ENCODE results near the gene WASF2. TPM values are rescaled to one million over a fixed set of nuclear protein-coding genes. Genes with fewer than 3 reads are reported as not detected.

The WASF2 gene
- total and polyA plus RNA-seq, 4 experiments from 2014 or later: 31.6 to 164 (median 122) TPM

- peak overlapping the region; percentile 16 for H3K27ac ChIP-seq (ENCODE audit: low read depth, low read length)
- intact Hi-C loops (cut with micrococcal nuclease): no loop called here
- no peaks in the 10 kb centered on the region for H3K27me3 Mint-ChIP-seq
- H3K36me3 Mint-ChIP-seq: peaks cover 24 to 34% of the 10 kb centered on the region in 2 donors
- H3K4me3 Mint-ChIP-seq: peak overlapping the region; percentile 72 to 92 (median 79)
- H3K36me3 ChIP-seq (ENCODE audit: insufficient read depth, low read length): peaks cover 8% of the 10 kb centered on the region
- peaks cover 49 to 73% (median 61%) of the 10 kb centered on the region in 4 donors for H3K4me1 Mint-ChIP-seq
- CTCF ChIA-PET (ENCODE audit: partially characterized antibody): interaction anchor here (1.0 to 3.4 kb wide), 5 partner anchors 10 to 178 kb away, joined by 3 to 10 read pairs (median 3); no protein-coding TSS in a partner anchor
- H3K27me3 ChIP-seq (ENCODE audit: insufficient read depth, low read length): no peaks in the 10 kb centered on the region
- no peaks in the 10 kb centered on the region for H3K9me3 Mint-ChIP-seq
- DNase-seq: no peak
- POLR2A ChIA-PET (ENCODE audit: partially characterized antibody): interaction anchor here (1.1 kb wide), 1 partner anchor 11 kb away, joined by 4 read pairs; no protein-coding TSS in a partner anchor
- peak overlapping the region; percentile 79 to 94 (median 89) for H3K27ac Mint-ChIP-seq
- H3K9me3 ChIP-seq (ENCODE audit: control insufficient read depth in 1 of 2, low read length in 2 of 2): no peaks in the 10 kb centered on the region
- H3K4me3 ChIP-seq (ENCODE audit: low read length in 2 of 2): peak overlapping the region in 1 of 2 donors; percentile 2
- peaks cover 83% of the 10 kb centered on the region for H3K4me1 ChIP-seq (ENCODE audit: insufficient read depth, low read length)
Measured at GRCh38 chr1:27427816-27428315, 62.1 kb downstream of the WASF2 start.

GRCh38 chr1:27427329-27427728 is 62.6 kb downstream of the WASF2 start:
- CTCF ChIA-PET (ENCODE audit: partially characterized antibody): interaction anchor here (1.0 to 3.4 kb wide), 5 partner anchors 9 to 178 kb away, joined by 3 to 10 read pairs (median 3); no protein-coding TSS in a partner anchor

GRCh38 chr1:27423709-27424108 is 66.3 kb downstream of the WASF2 start:
- H3K27ac ChIP-seq (ENCODE audit: low read depth, low read length): no peak overlapping the region
- peaks cover 81% of the 10 kb centered on the region for H3K4me1 ChIP-seq (ENCODE audit: insufficient read depth, low read length)
- Mint-ChIP-seq H3K4me1 (peaks cover 41 to 67% (median 52%) of the 10 kb centered on the region in 4 donors), H3K9me3 (no peaks in the 10 kb centered on the region), H3K36me3 (peaks cover 28 to 41% of the 10 kb centered on the region in 2 donors), H3K27me3 (no peaks in the 10 kb centered on the region), H3K4me3 (no peak overlapping the region), H3K27ac (peak overlapping the region in 6 of 7 donors; percentile 36 to 83 (median 70))
- H3K36me3 ChIP-seq (ENCODE audit: insufficient read depth, low read length): peaks cover 8% of the 10 kb centered on the region
- no peaks in the 10 kb centered on the region for H3K9me3 ChIP-seq (ENCODE audit: control insufficient read depth in 1 of 2, low read length in 2 of 2)
- DNase-seq: no peak
- no peak overlapping the region for H3K4me3 ChIP-seq (ENCODE audit: low read length in 2 of 2)
- H3K27me3 ChIP-seq (ENCODE audit: insufficient read depth, low read length): no peaks in the 10 kb centered on the region
- ChIA-PET POLR2A (ENCODE audit: partially characterized antibody) (interaction anchor here (0.5 to 1.9 kb wide), 3 partner anchors 67 to 246 kb away, joined by 3 to 5 read pairs (median 4); partner anchors contain the start of gene WASF2), CTCF (ENCODE audit: partially characterized antibody) (interaction anchor here (1.0 to 1.6 kb wide), 3 partner anchors 12 to 129 kb away, joined by 3 to 6 read pairs (median 5); no protein-coding TSS in a partner anchor)
- intact Hi-C loops (cut with micrococcal nuclease): no loop called here

More at GRCh38 chr1:27427329-27427728, 62.6 kb downstream of the WASF2 start:
- H3K27me3 Mint-ChIP-seq: no peaks in the 10 kb centered on the region
- POLR2A ChIA-PET (ENCODE audit: partially characterized antibody): no interaction called here
- Histone ChIP-seq H3K9me3 (ENCODE audit: control insufficient read depth in 1 of 2, low read length in 2 of 2) (no peaks in the 10 kb centered on the region), H3K4me3 (ENCODE audit: low read length in 2 of 2) (no peak overlapping the region), H3K4me1 (ENCODE audit: insufficient read depth, low read length) (peaks cover 83% of the 10 kb centered on the region), H3K36me3 (ENCODE audit: insufficient read depth, low read length) (peaks cover 8% of the 10 kb centered on the region), H3K27me3 (ENCODE audit: insufficient read depth, low read length) (no peaks in the 10 kb centered on the region), H3K27ac (ENCODE audit: low read depth, low read length) (no peak overlapping the region)
- DNase-seq: no peak
- peaks cover 52 to 77% (median 65%) of the 10 kb centered on the region in 4 donors for H3K4me1 Mint-ChIP-seq
- H3K36me3 Mint-ChIP-seq: peaks cover 24 to 36% of the 10 kb centered on the region in 2 donors
- intact Hi-C loops (cut with micrococcal nuclease): no loop called here
- H3K4me3 Mint-ChIP-seq: peak overlapping the region in 5 of 8 donors; percentile 22 to 86 (median 79)
- no peaks in the 10 kb centered on the region for H3K9me3 Mint-ChIP-seq
- peak overlapping the region; percentile 25 to 94 (median 84) for H3K27ac Mint-ChIP-seq

GRCh38 chr1:27418326-27419185 is 71.4 kb downstream of the WASF2 start:
- Mint-ChIP-seq H3K27ac (peak overlapping the region; percentile 82 to 91 (median 87)), H3K9me3 (no peaks in the 10 kb centered on the region), H3K4me3 (peak overlapping the region in 4 of 8 donors; percentile 21 to 70 (median 38)), H3K36me3 (peaks cover 38 to 61% of the 10 kb centered on the region in 2 donors), H3K27me3 (no peaks in the 10 kb centered on the region), H3K4me1 (peaks cover 26 to 54% (median 38%) of the 10 kb centered on the region in 4 donors)
- peak in 2 of 5 donors; percentile 27 to 71 for DNase-seq
- peaks cover 46% of the 10 kb centered on the region for H3K36me3 ChIP-seq (ENCODE audit: insufficient read depth, low read length)
- no peaks in the 10 kb centered on the region for H3K27me3 ChIP-seq (ENCODE audit: insufficient read depth, low read length)
- H3K27ac ChIP-seq (ENCODE audit: low read depth, low read length): peak overlapping the region; percentile 4
- ChIA-PET CTCF (ENCODE audit: partially characterized antibody) (interaction anchor here (0.8 to 2.3 kb wide), 6 partner anchors 9 to 189 kb away, joined by 3 to 7 read pairs (median 4); no protein-coding TSS in a partner anchor), POLR2A (ENCODE audit: partially characterized antibody) (interaction anchor here (1.2 to 1.4 kb wide), 2 partner anchors 11 to 18 kb away, joined by 3 to 4 read pairs; no protein-coding TSS in a partner anchor)
- peaks cover 57% of the 10 kb centered on the region for H3K4me1 ChIP-seq (ENCODE audit: insufficient read depth, low read length)
- no peaks in the 10 kb centered on the region for H3K9me3 ChIP-seq (ENCODE audit: control insufficient read depth in 1 of 2, low read length in 2 of 2)
- no peak overlapping the region for H3K4me3 ChIP-seq (ENCODE audit: low read length in 2 of 2)
- intact Hi-C loops (cut with micrococcal nuclease): loop anchor here (5.0 kb wide), 1 partner anchor 104 kb away; no protein-coding TSS in a partner anchor

- Histone ChIP-seq H3K4me3 (ENCODE audit: low read length in 2 of 2) (no peak overlapping the region), H3K4me1 (ENCODE audit: insufficient read depth, low read length) (peaks cover 52% of the 10 kb centered on the region), H3K9me3 (ENCODE audit: control insufficient read depth in 1 of 2, low read length in 2 of 2) (no peaks in the 10 kb centered on the region), H3K27ac (ENCODE audit: low read depth, low read length) (no peak overlapping the region), H3K27me3 (ENCODE audit: insufficient read depth, low read length) (no peaks in the 10 kb centered on the region), H3K36me3 (ENCODE audit: insufficient read depth, low read length) (peaks cover 55% of the 10 kb centered on the region)
- H3K27me3 Mint-ChIP-seq: no peaks in the 10 kb centered on the region
- no peak overlapping the region for H3K4me3 Mint-ChIP-seq
- no peaks in the 10 kb centered on the region for H3K9me3 Mint-ChIP-seq
- intact Hi-C loops (cut with micrococcal nuclease): loop anchor here (2.0 to 5.0 kb wide), 3 partner anchors 105 to 245 kb away; no protein-coding TSS in a partner anchor
- H3K27ac Mint-ChIP-seq: peak overlapping the region in 5 of 7 donors; percentile 61 to 91 (median 86)
- peaks cover 47 to 69% of the 10 kb centered on the region in 2 donors for H3K36me3 Mint-ChIP-seq
- DNase-seq: no peak
- ChIA-PET POLR2A (ENCODE audit: partially characterized antibody) (interaction anchor here (1.2 kb wide), 1 partner anchor 12 kb away, joined by 3 read pairs; no protein-coding TSS in a partner anchor), CTCF (ENCODE audit: partially characterized antibody) (interaction anchor here (1.2 to 3.3 kb wide), 3 partner anchors 10 to 190 kb away, joined by 3 to 17 read pairs (median 7); no protein-coding TSS in a partner anchor)
- H3K4me1 Mint-ChIP-seq: peaks cover 25 to 52% (median 38%) of the 10 kb centered on the region in 4 donors
Measured at GRCh38 chr1:27417713-27418112, 72.3 kb downstream of the WASF2 start.

- H3K27ac Mint-ChIP-seq: peak overlapping the region; percentile 29 to 75 (median 42)
- H3K27me3 Mint-ChIP-seq: no peaks in the 10 kb centered on the region
- Histone ChIP-seq H3K36me3 (ENCODE audit: insufficient read depth, low read length) (peaks cover 65% of the 10 kb centered on the region), H3K9me3 (ENCODE audit: control insufficient read depth in 1 of 2, low read length in 2 of 2) (no peaks in the 10 kb centered on the region), H3K4me3 (ENCODE audit: low read length in 2 of 2) (no peak overlapping the region), H3K27me3 (ENCODE audit: insufficient read depth, low read length) (no peaks in the 10 kb centered on the region), H3K27ac (ENCODE audit: low read depth, low read length) (no peak overlapping the region), H3K4me1 (ENCODE audit: insufficient read depth, low read length) (peaks cover 42% of the 10 kb centered on the region)
- H3K9me3 Mint-ChIP-seq: no peaks in the 10 kb centered on the region
- intact Hi-C loops (cut with micrococcal nuclease): loop anchor here (2.0 to 5.0 kb wide), 3 partner anchors 106 to 246 kb away; no protein-coding TSS in a partner anchor
- ChIA-PET POLR2A (ENCODE audit: partially characterized antibody) (interaction anchor here (0.6 to 2.6 kb wide), 7 partner anchors 12 to 246 kb away, joined by 3 to 7 read pairs (median 4); partner anchors contain the start of gene WASF2), CTCF (ENCODE audit: partially characterized antibody) (interaction anchor here (0.6 to 3.3 kb wide), 25 partner anchors 12 to 253 kb away, joined by 3 to 21 read pairs (median 4); partner anchors contain the start of genes AHDC1, MAP3K6 and WASF2)
- H3K4me1 Mint-ChIP-seq: peaks cover 19 to 42% (median 30%) of the 10 kb centered on the region in 4 donors
- no peak overlapping the region for H3K4me3 Mint-ChIP-seq
- peaks cover 50 to 74% of the 10 kb centered on the region in 2 donors for H3K36me3 Mint-ChIP-seq
- peak; percentile 51 to 67 (median 60) for DNase-seq
Measured at GRCh38 chr1:27416387-27417111, 73.4 kb downstream of the WASF2 start.
